Measurements from ENCODE around the gene C2orf69.
A peak's percentile ranks its signal among the peaks of the same experiment; 100 is the strongest.

C2orf69 gene

DNA sequence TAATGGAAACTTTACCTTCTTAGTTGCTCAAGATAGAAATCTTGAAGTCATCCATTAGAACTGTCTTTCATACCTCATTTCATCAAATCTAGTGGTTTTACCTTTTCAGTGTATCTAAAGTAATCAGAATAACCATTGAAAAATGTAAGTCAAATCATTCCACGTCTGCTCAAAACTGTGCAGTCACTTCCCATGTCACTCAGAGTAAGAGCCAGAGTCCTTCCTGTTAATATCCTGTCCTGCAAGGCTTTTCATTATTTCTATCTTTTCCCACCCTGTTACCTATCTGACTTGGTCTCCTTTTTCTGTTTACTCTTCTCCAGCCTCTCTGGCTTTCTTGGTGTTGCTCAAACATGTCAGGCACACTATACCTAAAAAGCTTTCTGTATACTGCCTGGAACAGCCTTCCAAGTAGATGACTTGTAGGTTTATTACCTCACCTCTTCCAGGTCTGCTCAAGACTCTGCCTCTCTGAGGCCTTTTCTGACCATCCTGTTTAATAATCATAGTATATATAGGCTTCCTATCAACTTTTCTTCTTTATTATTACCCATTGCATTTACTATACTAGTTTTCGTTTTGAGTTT lies 3.4 kb downstream of the C2orf69 start:
- DNase-seq (ENCODE audit: low read depth) = no peak

DNA sequence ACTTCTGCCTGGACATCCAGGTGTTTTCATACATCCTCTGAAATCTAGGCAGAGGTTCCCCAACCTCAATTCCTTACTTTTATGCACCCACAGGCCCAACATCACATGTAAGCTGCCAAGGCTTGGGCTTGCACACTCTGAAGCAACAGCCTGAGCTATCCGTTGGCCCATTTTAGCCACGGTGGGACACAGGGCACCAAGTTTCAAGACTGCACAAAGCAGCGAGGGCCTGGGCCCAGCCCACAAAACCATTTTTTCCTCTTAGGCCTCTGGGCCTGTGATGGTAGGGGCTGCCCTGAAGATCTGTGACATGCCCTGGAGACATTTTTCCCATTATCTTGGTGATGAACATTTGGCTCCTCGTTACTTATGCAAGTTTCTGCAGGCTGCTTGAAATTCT lies 5.9 kb downstream of the C2orf69 start:
- DNase-seq (ENCODE audit: low read depth) = no peak

DNA sequence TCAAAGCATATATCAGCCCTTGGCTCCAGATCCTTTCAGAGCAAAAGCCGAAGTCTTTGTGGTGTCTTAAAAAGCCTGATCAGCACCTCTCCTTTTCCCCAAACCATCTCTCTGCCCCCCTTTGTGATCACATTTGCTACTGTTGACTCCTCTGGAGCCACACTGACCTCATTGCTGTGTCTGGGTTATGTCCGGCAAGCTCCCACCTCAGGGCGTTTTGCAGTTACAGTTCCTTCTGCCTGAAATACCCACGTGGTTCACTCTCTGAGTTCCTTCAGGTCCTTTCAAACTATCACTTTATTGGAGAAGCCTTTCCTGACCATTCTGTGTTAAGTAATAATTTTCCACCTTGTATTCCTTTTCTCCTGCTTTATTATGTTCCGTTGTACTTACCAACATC lies 11.8 kb downstream of the C2orf69 start:
- DNase-seq (ENCODE audit: low read depth) = no peak

DNA sequence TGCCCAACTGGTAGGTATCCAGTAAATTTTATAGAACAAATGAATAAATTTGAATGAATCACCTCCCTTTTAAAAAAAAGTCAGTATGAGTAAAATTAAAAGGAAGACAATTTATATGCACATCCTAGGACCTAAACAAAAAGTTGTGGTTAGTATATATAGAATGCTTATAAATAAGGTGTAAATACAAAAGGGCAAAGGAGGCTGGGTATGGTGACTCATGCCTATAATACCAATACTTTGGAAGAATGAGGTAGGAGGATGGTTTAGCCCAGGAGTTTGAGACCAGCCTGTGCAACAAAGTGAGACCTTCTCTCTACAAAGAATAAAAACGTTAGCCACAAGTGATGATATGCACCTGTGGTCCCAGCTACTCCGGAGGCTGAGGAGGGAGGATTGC lies 12.8 kb downstream of the C2orf69 start:
- no peak for DNase-seq (ENCODE audit: low read depth)

DNA sequence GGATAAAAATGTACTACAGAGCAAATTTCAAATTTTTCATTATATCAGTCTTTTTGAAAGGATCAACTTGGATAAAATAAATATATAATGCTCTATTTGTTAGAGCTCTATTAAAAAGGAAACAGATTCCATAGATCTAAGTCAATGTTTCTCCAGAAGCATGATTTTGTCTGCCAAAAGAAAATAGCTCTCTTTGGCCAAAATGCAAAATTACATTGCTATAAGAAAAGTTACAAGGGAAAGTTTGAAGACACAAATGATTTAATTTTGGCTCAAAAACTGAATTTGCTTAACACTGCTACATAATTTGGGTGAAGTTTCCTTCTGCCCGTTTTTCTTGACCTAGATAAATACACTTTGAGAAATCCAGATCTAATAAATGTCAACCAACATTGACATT lies 15.7 kb downstream of the C2orf69 start:
- no peak for DNase-seq (ENCODE audit: low read depth)

DNA sequence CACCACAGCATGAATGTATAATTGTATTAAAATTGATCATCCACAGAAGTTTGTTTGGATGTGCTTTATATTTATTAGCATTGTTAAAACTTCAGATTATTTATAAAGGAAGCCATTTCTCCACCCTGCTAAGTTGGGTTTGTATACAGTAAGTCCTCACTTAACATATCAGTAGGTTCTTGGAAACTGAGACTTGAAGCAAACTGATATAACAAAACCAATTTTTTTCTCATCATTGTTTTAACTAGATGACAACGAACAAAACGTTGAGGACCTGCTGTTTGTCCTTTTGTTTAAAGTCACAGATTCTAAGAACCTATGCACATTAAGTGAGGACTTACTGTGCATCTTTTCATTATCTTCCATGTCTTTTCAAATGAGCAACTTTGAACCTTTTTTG lies 17.1 kb downstream of the C2orf69 start:
- DNase-seq (ENCODE audit: low read depth) = no peak

- no peak for DNase-seq (ENCODE audit: low read depth)
These were observed 17.5 kb downstream of the C2orf69 start for GRCh38 chr2:199928626-199929025.

DNA sequence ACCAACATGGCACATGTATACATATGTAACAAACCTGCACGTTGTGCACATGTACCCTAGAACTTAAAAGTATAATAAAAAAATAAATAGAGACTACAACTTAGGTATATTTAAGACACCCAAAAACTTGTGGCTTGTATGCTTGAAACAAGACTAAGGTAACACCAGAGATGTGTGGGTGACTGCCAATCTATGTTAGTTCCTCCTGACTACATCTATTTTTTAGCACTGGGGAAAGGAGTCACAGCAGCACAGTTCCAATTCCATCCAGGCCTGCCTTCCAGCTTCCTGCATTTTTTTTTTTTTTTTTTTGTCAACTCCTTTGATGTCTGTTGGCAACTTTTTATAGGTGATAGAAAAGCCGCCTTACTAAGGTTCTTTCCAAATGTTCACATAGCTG lies 18.2 kb downstream of the C2orf69 start:
- DNase-seq (ENCODE audit: low read depth) = no peak

DNA sequence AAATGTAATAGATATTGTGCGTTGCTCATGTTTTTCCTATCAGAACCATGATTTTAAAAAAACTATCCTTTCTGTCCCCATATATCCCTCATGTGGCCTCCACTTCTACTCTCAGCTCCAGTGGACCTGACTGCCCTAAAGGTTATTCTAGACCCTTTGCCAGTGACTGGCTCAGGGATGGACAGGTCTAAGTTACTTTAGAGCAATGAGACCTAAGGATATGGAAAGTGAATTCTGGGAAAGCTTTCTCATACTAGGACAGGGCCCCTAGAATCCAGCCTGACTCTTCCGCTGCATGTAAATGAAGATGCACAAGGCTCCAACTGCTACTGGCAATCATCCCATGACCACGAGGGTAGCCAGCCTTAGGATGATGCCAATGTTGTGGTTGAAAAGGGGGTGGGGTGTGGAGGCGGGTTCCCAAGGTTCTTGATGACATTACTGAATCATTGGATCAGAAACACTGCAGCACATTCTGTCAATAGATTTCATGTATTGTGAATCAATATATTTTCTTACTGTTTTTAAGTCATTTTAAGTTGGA lies 21.3 kb downstream of the C2orf69 start:
- DNase-seq (ENCODE audit: low read depth) = no peak

GRCh38 chr2:199933466-199933865 lies 22.4 kb downstream of the C2orf69 start:
- DNase-seq (ENCODE audit: low read depth) = no peak

GRCh38 chr2:199936554-199936953 lies 25.5 kb downstream of the C2orf69 start:
- no peak for DNase-seq (ENCODE audit: low read depth)

DNA sequence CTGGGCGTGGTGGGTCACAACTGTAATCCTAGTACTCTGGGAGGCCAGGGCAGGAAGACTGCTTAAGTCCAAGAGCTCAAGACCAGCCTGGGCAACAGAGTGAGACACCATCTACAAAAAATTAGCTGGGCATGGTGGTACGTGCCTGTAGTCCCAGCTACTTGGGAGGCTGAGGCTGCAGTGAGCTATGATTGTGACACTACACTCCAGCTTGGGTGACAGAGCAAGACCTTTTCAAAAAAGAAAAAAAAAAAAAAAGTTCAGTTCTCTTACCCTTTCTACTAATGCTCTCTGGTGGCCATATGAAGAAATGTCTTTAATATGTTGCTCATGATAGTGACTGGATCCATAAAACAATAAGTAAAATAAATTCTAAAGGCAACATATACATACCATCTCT lies 29.3 kb downstream of the C2orf69 start:
- DNase-seq (ENCODE audit: low read depth) = no peak

GRCh38 chr2:199943373-199943772 lies 32.3 kb downstream of the C2orf69 start:
- DNase-seq (ENCODE audit: low read depth) = no peak

DNA sequence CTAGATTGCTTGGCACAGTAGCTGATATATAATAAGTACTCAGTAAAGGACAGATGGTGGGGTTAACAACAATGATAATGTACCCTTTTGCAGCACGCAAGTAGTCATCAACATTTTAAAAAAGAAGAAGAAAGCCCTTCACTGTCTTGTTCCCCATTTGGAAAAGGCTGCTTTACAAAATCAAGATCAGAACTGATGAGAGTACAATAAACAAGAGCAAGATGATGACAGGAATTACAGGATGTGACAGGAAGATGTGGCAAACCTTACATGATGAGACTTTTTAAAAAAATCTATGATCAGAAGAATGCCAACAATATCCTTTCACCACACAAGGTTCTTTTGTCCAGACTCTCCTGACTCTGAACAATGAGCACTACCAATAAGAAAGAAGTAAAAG lies 35.1 kb downstream of the C2orf69 start:
- no peak for DNase-seq (ENCODE audit: low read depth)

- DNase-seq (ENCODE audit: low read depth) = no peak
These were observed 35.7 kb downstream of the C2orf69 start for GRCh38 chr2:199946836-199947235.

DNA sequence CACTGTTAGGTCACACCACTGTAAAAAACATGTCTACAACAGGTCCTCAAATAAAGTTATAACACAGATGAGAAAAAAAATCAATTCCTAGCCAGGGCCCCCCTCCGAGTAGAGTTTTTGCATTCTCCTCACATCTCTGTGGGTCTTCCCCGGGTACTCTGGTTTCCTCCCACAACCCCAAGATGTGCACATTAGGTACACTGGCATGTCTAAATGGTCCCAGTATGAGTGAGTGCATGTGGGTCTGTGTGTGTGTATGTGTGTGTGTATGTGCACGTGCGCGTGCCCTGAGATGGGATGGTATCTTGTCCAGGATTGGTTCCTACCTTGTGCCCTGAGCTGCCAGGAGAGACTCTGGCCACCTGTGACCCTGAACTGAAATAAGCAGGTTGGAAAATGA lies 39.3 kb downstream of the C2orf69 start:
- no peak for DNase-seq (ENCODE audit: low read depth)

DNA sequence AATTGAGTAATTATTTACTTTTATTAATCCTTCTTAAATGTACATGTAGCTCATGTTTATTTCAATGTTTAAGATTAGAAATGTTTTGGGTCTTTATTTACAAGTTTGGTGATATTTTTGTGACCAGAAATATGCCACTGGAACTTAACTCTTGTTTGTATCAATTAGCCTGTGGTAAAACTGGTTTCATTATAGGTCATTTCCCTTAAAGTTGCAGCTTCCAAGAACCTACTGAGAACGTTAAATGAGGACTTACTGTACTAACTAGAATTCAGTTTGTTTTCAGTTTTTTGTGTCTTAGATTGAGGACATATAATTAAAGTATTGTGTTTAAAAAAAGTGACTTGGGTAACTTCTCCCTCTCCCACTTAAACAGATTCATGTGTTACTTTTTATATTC lies 39.9 kb downstream of the C2orf69 start:
- DNase-seq (ENCODE audit: low read depth) = no peak

DNA sequence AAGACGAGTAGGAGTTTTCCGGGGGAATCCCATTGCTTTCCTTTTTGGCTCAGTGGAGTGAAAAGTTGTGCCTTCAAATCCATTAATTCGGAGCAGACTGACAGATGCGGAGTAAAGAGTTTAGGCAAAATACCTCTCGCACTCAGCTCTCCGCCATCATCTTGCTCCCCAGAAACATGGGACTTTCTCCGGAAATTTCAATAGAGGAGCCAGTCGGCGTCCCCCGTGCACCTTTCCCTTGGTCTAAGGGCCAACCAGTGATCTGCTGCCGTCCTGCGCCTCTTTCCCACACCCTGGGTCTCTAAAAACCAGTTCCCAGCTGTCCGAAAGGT lies 43.9 kb downstream of the C2orf69 start:
- DNase-seq (ENCODE audit: low read depth) = no peak

GRCh38 chr2:199955339-199956061 lies 44.4 kb downstream of the C2orf69 start, which contains the start of the genes MAIP1 and TYW5:
Gene MAIP1 (plus strand): TSS chr2:199955582. CDS start chr2:199955799, 217 bp downstream.
Gene TYW5 (minus strand): TSS chr2:199955491. CDS start chr2:199955470, 21 bp downstream.
- DNase-seq (ENCODE audit: low read depth) = peak; percentile 62

GRCh38 chr2:199956062-199956380 lies 44.9 kb downstream of the C2orf69 start:
- DNase-seq (ENCODE audit: low read depth) = no peak

- DNase-seq (ENCODE audit: low read depth) = no peak
These were observed 46.9 kb downstream of the C2orf69 start for GRCh38 chr2:199958014-199958413.

DNA sequence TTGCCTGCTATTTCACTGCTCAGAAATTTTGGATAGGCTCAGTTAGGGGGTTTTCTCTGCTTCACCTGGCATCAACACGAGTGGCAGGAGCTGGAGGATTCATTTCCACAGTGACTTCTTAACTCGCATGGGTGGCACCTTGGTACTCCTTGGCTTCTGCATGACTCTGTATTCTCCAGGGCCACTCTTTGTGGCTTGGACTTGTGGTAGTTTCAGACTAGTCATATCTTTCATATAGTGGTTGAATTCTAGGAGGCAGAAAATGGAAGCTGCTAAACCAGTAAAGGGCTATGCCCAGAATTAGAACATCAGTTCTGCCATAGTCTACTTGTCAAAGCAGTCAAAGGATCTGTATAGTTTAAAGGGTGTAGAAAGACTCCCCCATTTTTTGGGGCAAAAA lies 51.1 kb downstream of the C2orf69 start:
- DNase-seq (ENCODE audit: low read depth) = no peak

GRCh38 chr2:199966405-199966804 lies 55.3 kb downstream of the C2orf69 start:
- no peak for DNase-seq (ENCODE audit: low read depth)

- DNase-seq (ENCODE audit: low read depth) = no peak
These were observed 55.9 kb downstream of the C2orf69 start for GRCh38 chr2:199966976-199967375.

Data from T follicular helper cell (primary cell).